ENCODE results near the gene PTBP2. TPM values are rescaled to one million over a fixed set of nuclear protein-coding genes. Genes with fewer than 3 reads are reported as not detected.

The PTBP2 gene
- total RNA-seq, 1 donor from 2014 or later: 17.7 TPM

DNA sequence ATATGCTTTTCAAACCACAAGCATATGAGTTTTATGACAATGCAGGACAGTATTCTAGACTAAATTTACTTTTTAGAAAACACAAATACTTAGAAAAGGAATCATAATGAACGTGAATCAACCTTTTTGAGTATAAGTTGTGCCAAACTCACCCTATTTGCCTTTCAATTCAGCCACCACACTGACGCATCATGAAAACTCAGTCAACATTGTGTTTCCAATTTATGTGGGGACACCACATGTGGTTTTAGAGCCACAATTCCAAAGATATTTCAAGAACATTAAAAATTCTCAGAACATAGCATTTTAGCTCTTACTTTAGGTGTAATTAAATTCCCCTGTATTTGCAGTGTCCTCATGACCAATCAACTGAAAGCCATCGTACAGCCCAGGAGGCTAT, 118.8 kb downstream of the PTBP2 start:
- no peaks in the 10 kb centered on the region for H3K4me1 Mint-ChIP-seq (ENCODE audit: low read depth)
- intact Hi-C loops (cut with micrococcal nuclease): loop anchor here (10.0 kb wide), 1 partner anchor 756 kb away; no protein-coding TSS in a partner anchor
- no peak overlapping the region for H3K4me3 Mint-ChIP-seq
- H3K27ac Mint-ChIP-seq: no peak overlapping the region
- H3K27me3 Mint-ChIP-seq (ENCODE audit: insufficient read depth): no peaks in the 10 kb centered on the region
- no peak for DNase-seq (ENCODE audit: low spot score)
- H3K9me3 Mint-ChIP-seq: no peaks in the 10 kb centered on the region
- no peaks in the 10 kb centered on the region for H3K36me3 Mint-ChIP-seq (ENCODE audit: low read depth)

DNA sequence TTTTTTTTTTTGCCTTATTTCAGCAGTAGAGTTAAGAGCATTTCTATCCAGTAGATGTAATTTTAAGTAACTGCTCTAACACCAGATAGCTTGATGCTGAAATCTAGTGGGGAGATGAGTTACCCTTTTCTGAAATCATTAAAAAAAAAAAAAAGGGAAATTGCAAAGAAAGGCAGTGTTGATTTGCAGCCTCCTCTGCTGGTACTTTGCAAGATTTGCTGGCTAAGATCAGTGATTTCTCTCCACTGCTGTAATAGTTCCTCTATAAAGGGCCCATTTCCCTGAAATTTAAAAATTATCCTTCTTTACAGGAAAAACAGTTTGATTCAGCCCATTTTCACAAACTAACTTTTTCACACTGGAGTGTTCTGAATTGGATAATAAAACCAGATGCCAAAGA, 120.6 kb downstream of the PTBP2 start:
- intact Hi-C loops (cut with micrococcal nuclease): loop anchor here (10.0 kb wide), 1 partner anchor 757 kb away; no protein-coding TSS in a partner anchor
- no peak overlapping the region for H3K27ac Mint-ChIP-seq
- H3K36me3 Mint-ChIP-seq (ENCODE audit: low read depth): no peaks in the 10 kb centered on the region

DNA sequence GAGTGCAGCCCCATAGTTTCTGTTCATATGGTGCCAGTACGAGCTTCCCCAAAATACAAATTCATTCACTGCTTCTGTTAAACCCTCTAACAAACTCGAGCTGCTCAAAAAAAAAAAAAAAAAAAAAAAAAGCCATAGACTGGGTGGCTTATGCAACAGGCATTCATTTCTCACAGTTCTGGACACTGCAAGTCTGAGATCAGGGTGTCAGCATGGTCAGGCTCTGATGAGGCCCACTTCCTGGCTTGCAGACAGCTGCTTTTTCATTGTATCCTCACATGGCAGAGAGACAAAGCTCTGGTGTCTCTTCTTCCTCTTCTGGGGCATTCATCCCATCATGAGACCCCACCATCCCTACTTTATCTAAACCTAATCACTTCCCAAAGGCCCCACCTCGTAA, 121.6 kb downstream of the PTBP2 start:
- Mint-ChIP-seq H3K9me3 (no peaks in the 10 kb centered on the region), H3K4me3 (no peak overlapping the region), H3K27ac (no peak overlapping the region), H3K4me1 (ENCODE audit: low read depth) (no peaks in the 10 kb centered on the region), H3K36me3 (ENCODE audit: low read depth) (no peaks in the 10 kb centered on the region), H3K27me3 (ENCODE audit: insufficient read depth) (peaks cover 5% of the 10 kb centered on the region)
- intact Hi-C loops (cut with micrococcal nuclease): loop anchor here (10.0 kb wide), 1 partner anchor 758 kb away; no protein-coding TSS in a partner anchor
- DNase-seq (ENCODE audit: low spot score): no peak

More for the DNA sequence above, 120.6 kb downstream of the PTBP2 start:
- no peaks in the 10 kb centered on the region for H3K9me3 Mint-ChIP-seq
- DNase-seq (ENCODE audit: low spot score): no peak
- H3K27me3 Mint-ChIP-seq (ENCODE audit: insufficient read depth): peaks cover 1% of the 10 kb centered on the region
- H3K4me1 Mint-ChIP-seq (ENCODE audit: low read depth): no peaks in the 10 kb centered on the region
- no peak overlapping the region for H3K4me3 Mint-ChIP-seq

DNA sequence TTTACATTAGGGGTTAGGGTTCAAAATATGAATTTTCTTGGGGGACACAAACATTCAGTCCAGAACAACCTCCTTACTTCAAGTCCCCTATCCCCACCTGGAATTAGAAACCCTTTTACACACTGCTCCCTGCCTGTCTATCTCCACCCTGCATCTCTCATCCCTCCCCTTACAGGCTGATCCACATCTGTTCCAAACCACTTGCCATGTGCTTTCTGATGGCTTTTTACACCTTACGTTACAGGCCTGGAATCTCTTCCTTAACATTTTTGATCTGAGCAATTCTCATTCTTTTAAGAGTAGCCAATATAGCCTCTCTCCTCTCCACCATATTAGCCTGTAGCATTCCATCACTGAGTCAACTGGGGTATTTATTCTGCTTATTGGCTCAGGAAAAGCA, 122.0 kb downstream of the PTBP2 start:
- Mint-ChIP-seq H3K27ac (no peak overlapping the region), H3K9me3 (no peaks in the 10 kb centered on the region), H3K36me3 (ENCODE audit: low read depth) (no peaks in the 10 kb centered on the region), H3K4me3 (no peak overlapping the region), H3K4me1 (ENCODE audit: low read depth) (no peaks in the 10 kb centered on the region), H3K27me3 (ENCODE audit: insufficient read depth) (peaks cover 5% of the 10 kb centered on the region)
- intact Hi-C loops (cut with micrococcal nuclease): loop anchor here (10.0 kb wide), 1 partner anchor 759 kb away; no protein-coding TSS in a partner anchor
- DNase-seq (ENCODE audit: low spot score): no peak

DNA sequence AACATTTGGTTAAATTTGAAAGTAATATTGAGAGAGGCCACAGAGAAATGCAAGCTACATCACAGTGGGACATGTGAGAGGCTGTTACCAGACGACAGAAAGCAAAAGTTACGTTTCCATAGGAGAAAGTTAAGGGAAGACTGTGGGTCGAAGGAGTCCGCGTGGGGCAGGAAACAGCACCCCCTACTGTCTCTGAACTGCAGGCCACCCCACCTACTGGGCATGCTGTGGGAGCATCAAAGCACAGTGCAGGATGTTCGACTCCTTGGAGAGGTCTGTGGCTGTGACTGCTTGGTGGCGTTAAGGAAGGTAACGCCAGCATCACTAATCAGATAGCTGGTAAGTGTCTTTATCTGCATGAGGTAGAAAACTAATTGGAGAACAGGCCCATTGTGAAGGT, 123.9 kb downstream of the PTBP2 start:
- Mint-ChIP-seq H3K36me3 (ENCODE audit: low read depth) (no peaks in the 10 kb centered on the region), H3K4me3 (no peak overlapping the region), H3K27ac (no peak overlapping the region), H3K27me3 (ENCODE audit: insufficient read depth) (peaks cover 5% of the 10 kb centered on the region), H3K9me3 (no peaks in the 10 kb centered on the region), H3K4me1 (ENCODE audit: low read depth) (no peaks in the 10 kb centered on the region)
- DNase-seq (ENCODE audit: low spot score): peak; percentile 19
- intact Hi-C loops (cut with micrococcal nuclease): loop anchor here (5.0 to 10.0 kb wide), 2 partner anchors 253 to 761 kb away; no protein-coding TSS in a partner anchor

GRCh38 chr1:96861836-96862235, 140.3 kb downstream of the PTBP2 start:
- intact Hi-C loops (cut with micrococcal nuclease): no loop called here
- no peak overlapping the region for H3K4me3 Mint-ChIP-seq
- no peaks in the 10 kb centered on the region for H3K36me3 Mint-ChIP-seq (ENCODE audit: low read depth)
- no peaks in the 10 kb centered on the region for H3K4me1 Mint-ChIP-seq (ENCODE audit: low read depth)
- H3K27ac Mint-ChIP-seq: no peak overlapping the region
- DNase-seq (ENCODE audit: low spot score): no peak
- no peaks in the 10 kb centered on the region for H3K9me3 Mint-ChIP-seq
- peaks cover 2% of the 10 kb centered on the region for H3K27me3 Mint-ChIP-seq (ENCODE audit: insufficient read depth)

DNA sequence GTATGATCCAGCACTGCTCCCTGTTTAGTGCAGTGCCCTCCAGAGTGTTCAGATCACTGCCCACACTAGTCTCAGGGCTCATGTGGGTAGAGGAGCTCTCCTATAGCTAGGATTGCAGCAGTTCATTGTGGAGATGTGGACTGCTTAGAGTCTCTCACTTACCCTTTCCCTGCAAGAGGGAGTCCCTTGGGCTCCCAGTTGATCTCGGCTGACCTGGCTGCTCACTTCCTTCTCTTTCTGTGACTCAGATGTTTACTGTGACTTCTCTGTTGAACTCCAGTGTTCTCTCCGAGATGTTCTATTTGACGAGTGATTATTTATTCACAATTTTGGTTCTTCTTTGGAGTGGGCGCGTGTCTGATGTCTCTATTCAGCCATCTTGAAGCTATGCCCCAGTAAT, 141.9 kb downstream of the PTBP2 start:
- H3K36me3 Mint-ChIP-seq (ENCODE audit: low read depth): no peaks in the 10 kb centered on the region
- no peaks in the 10 kb centered on the region for H3K9me3 Mint-ChIP-seq
- no peaks in the 10 kb centered on the region for H3K4me1 Mint-ChIP-seq (ENCODE audit: low read depth)
- no peak overlapping the region for H3K4me3 Mint-ChIP-seq
- no peak overlapping the region for H3K27ac Mint-ChIP-seq
- intact Hi-C loops (cut with micrococcal nuclease): no loop called here
- DNase-seq (ENCODE audit: low spot score): no peak
- peaks cover 2% of the 10 kb centered on the region for H3K27me3 Mint-ChIP-seq (ENCODE audit: insufficient read depth)
